Left ventricle myocardium inferior (tissue), 1 donor: ENCODE results near the gene ZNF423. TPM values are rescaled to one million over a fixed set of nuclear protein-coding genes. Genes with fewer than 3 reads are reported as not detected.
A peak's percentile ranks its signal among the peaks of the same experiment; 100 is the strongest.

Experiments
- DNase-seq: peaks from one replicate; pipeline ENCODE4 v3.0.0-alpha.2; 2020
- H3K27ac ChIP-seq: fragments of 200-600 bp; replicated peaks from 2 replicates; pipeline ENCODE4 v1.8.0; 2021
- H3K27me3 ChIP-seq: fragments of 200-600 bp; 2 replicates; pipeline ENCODE4 v1.8.0; 2021; ENCODE audit warnings: low read depth
- H3K36me3 ChIP-seq: fragments of 200-600 bp; 2 replicates; pipeline ENCODE4 v1.8.0; 2021
- H3K4me1 ChIP-seq: fragments of 200-600 bp; 2 replicates; pipeline ENCODE4 v1.8.0; 2021
- H3K4me3 ChIP-seq: fragments of 200-600 bp; 2 replicates; pipeline ENCODE4 v1.8.0; 2021; ENCODE audit warnings: mild to moderate bottlenecking, moderate library complexity
- H3K9me3 ChIP-seq: fragments of 200-600 bp; replicated peaks from 2 replicates; pipeline ENCODE4 v1.8.0; 2021
- intact Hi-C: fragments of 100-400 bp; cut with micrococcal nuclease; formaldehyde crosslinking; loops from one replicate; pipeline ENCODE4 v1.11.0; 2022
- total RNA-seq: library from RNA; stranded (reverse); fragmentation: NEBNext Ultra II Directional; extraction: Animal tissue kit (Norgen Biotek cat#: 25700); gene quantifications from one replicate; pipeline ENCODE4 v1.2.1, GENCODE V29; 2021
- TF ChIP-seq, protein P1 (sequence below): fragments of 200-600 bp; IDR thresholded peaks from 2 replicates; pipeline ENCODE4 v1.8.0; 2021; ENCODE audit warnings: antibody characterized with exemption, mild to moderate bottlenecking, borderline replicate concordance
- donor health status: DM: no; HTN: yes; CAD: no; lungs with severe emphysema.

Gene ZNF423
- total RNA-seq, 1 donor from 2014 or later = 8.6 TPM

- intact Hi-C loops = loop anchor here (10.0 kb wide), 1 partner anchor 77 kb away; no protein-coding TSS in a partner anchor
These were observed 4.5 kb downstream of the ZNF423 start for GRCh38 chr16:49851468-49851787.

GRCh38 chr16:49850558-49851467, 5.1 kb downstream of the ZNF423 start:
- no peaks in the 10 kb centered on the region for H3K36me3 ChIP-seq
- no peak for DNase-seq
- H3K27me3 ChIP-seq = no peaks in the 10 kb centered on the region
- peak overlapping the region; percentile 16 for H3K27ac ChIP-seq
- peaks cover 53% of the 10 kb centered on the region for H3K4me1 ChIP-seq
- TF ChIP-seq, protein P1, sequence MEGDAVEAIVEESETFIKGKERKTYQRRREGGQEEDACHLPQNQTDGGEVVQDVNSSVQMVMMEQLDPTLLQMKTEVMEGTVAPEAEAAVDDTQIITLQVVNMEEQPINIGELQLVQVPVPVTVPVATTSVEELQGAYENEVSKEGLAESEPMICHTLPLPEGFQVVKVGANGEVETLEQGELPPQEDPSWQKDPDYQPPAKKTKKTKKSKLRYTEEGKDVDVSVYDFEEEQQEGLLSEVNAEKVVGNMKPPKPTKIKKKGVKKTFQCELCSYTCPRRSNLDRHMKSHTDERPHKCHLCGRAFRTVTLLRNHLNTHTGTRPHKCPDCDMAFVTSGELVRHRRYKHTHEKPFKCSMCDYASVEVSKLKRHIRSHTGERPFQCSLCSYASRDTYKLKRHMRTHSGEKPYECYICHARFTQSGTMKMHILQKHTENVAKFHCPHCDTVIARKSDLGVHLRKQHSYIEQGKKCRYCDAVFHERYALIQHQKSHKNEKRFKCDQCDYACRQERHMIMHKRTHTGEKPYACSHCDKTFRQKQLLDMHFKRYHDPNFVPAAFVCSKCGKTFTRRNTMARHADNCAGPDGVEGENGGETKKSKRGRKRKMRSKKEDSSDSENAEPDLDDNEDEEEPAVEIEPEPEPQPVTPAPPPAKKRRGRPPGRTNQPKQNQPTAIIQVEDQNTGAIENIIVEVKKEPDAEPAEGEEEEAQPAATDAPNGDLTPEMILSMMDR = no peak
- no peaks in the 10 kb centered on the region for H3K9me3 ChIP-seq
- intact Hi-C loops = loop anchor here (10.0 kb wide), 1 partner anchor 76 kb away; no protein-coding TSS in a partner anchor
- no peak overlapping the region for H3K4me3 ChIP-seq

More at GRCh38 chr16:49851468-49851787, 4.5 kb downstream of the ZNF423 start:
- Histone ChIP-seq H3K4me3 (no peak overlapping the region), H3K4me1 (peaks cover 54% of the 10 kb centered on the region), H3K27ac (no peak overlapping the region), H3K27me3 (no peaks in the 10 kb centered on the region), H3K9me3 (no peaks in the 10 kb centered on the region), H3K36me3 (no peaks in the 10 kb centered on the region)
- DNase-seq = no peak
- TF ChIP-seq, protein P1 = no peak

DNA sequence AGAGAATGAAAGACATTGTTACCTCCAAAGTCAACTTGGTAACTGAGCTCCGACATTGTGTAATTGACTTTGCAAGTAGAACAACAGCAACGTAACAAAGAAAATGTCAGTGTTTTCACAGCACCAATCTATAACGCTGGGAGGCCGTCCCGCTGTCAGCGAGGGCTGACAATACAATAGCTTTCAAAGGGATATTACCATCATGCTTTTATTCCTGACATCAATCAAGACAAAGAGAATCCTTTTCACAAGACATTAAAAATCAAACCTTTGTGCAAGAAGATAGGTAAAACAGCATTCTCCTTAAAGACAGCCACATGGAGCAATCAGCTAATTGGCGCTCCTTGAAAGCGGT, 6.2 kb downstream of the ZNF423 start:
- intact Hi-C loops = loop anchor here (10.0 kb wide), 1 partner anchor 75 kb away; no protein-coding TSS in a partner anchor
- peaks cover 48% of the 10 kb centered on the region for H3K4me1 ChIP-seq
- no peak overlapping the region for H3K27ac ChIP-seq
- no peaks in the 10 kb centered on the region for H3K9me3 ChIP-seq
- H3K4me3 ChIP-seq = no peak overlapping the region
- no peaks in the 10 kb centered on the region for H3K36me3 ChIP-seq
- DNase-seq = no peak
- H3K27me3 ChIP-seq = no peaks in the 10 kb centered on the region
- TF ChIP-seq, protein P1 = no peak

GRCh38 chr16:49849037-49849753, 6.7 kb downstream of the ZNF423 start:
- intact Hi-C loops = no loop called here
- TF ChIP-seq, protein P1 = no peak
- H3K4me3 ChIP-seq = no peak overlapping the region
- H3K27ac ChIP-seq = no peak overlapping the region
- H3K36me3 ChIP-seq = no peaks in the 10 kb centered on the region
- H3K9me3 ChIP-seq = no peaks in the 10 kb centered on the region
- no peak for DNase-seq
- peaks cover 43% of the 10 kb centered on the region for H3K4me1 ChIP-seq
- H3K27me3 ChIP-seq = no peaks in the 10 kb centered on the region

GRCh38 chr16:49848530-49848929, 7.4 kb downstream of the ZNF423 start:
- Histone ChIP-seq H3K36me3 (no peaks in the 10 kb centered on the region), H3K4me1 (peaks cover 39% of the 10 kb centered on the region), H3K27me3 (no peaks in the 10 kb centered on the region), H3K9me3 (no peaks in the 10 kb centered on the region), H3K4me3 (no peak overlapping the region), H3K27ac (no peak overlapping the region)
- DNase-seq = no peak
- TF ChIP-seq, protein P1 = no peak
- intact Hi-C loops = no loop called here
